C4-2B (cell line): ENCODE measurements around the gene ACOT12.

Experiments
- CTCF ChIP-seq: fragments of 450-650 bp; conservative IDR thresholded peaks from 2 replicates; pipeline ENCODE4 v1.5.1; 2017; ENCODE audit warnings: mild to moderate bottlenecking
- ZFX ChIP-seq: fragments of 450-650 bp; IDR thresholded peaks from 2 replicates; pipeline ENCODE4 v1.6.1; 2017

DNA sequence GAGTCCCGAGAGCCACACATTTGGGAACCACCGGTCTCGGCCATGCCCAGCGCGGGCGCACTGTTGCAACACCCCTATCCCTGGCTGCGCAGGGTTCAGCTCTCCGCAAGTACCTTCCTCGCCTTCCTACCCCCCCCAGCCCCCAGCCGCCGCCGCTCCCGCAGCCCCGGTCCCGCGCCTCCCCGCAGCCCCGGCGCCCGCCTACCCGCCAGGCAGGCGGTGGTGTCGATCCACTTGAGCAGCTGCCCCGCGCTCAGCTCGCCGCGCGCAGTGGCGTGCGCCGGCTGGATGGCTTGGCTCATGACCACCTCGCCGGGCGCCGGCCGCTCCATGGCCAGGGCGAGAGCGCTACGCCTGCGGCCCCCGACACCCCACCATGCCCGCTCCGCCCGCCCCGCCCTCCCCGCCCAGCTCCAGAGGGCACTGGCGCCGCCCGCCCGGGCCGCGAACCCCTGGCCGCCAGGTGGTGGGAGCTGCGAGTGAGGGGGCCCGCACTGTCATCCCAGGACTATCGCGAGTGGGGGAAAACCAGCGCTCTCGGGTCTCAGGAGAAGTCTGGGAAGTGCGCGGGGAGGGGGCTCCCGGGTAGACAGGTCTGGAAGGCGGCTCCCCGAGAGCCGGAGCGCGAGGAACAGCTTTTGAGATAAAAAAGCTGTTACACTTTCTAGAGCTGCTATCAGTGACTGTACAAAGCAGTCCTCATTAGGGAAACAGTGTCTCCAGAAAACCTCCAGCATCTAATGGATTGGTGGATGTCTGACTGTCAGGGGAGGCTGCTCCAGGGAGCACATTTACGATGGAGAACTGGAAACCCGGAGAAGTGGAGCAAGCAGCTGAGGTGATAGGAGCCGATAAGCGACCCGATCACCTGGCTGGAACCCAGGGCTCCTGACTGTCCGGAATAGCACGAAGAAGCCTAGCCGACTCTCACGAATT lies at the start of gene ACOT12:
- TF ChIP-seq CTCF: no peak
- no peak for TF ChIP-seq ZFX
